Astrocyte (in vitro differentiated cells and primary cell): ENCODE data around the gene ZNF629. TPM values are rescaled to one million over a fixed set of nuclear protein-coding genes. Genes with fewer than 3 reads are reported as not detected.

Source experiments
- DNase-seq: peaks from one replicate; pipeline ENCODE4 v3.0.0-alpha.2; 2010; ENCODE audit warnings: low read depth
- FAIRE-seq: peaks from 2 replicates; lab custom pipeline; 2011; peaks lifted over from hg19 to GRCh38; lab: Jason Lieb, UNC
- H2AFZ ChIP-seq: 2 replicates; pipeline ENCODE4 v1.6.0; 2012; ENCODE audit warnings: low read depth, low read length, inconsistent platforms
- H3K27ac ChIP-seq: 2 replicates; pipeline ENCODE4 v1.5.1; 2011; ENCODE audit warnings: low read depth, low read length, inconsistent platforms
- H3K27me3 ChIP-seq: 2 replicates; pipeline ENCODE4 v1.6.0; 2011; ENCODE audit warnings: low read length, inconsistent platforms; ENCODE audit not compliant: insufficient read depth
- H3K36me3 ChIP-seq: 2 replicates; pipeline ENCODE4 v1.5.1; 2011; ENCODE audit warnings: low read length, inconsistent platforms; ENCODE audit not compliant: insufficient read depth
- H3K4me1 ChIP-seq: 2 replicates; pipeline ENCODE4 v1.5.1; 2011; ENCODE audit warnings: low read length, inconsistent platforms; ENCODE audit not compliant: insufficient read depth
- H3K4me2 ChIP-seq: 2 replicates; pipeline ENCODE4 v1.6.0; 2012; ENCODE audit warnings: low read length, inconsistent platforms
- H3K4me3 ChIP-seq: 2 replicates; pipeline ENCODE4 v1.5.1; 2011; ENCODE audit warnings: low read depth, mild to moderate bottlenecking, low read length, inconsistent platforms; ENCODE audit not compliant: insufficient read depth
- H3K79me2 ChIP-seq: 2 replicates; pipeline ENCODE4 v1.6.0; 2012; ENCODE audit warnings: mild to moderate bottlenecking, low read length, inconsistent platforms; ENCODE audit not compliant: insufficient read depth
- H3K9ac ChIP-seq: 2 replicates; pipeline ENCODE4 v1.6.0; 2012; ENCODE audit warnings: mild to moderate bottlenecking, low read length, inconsistent platforms
- H3K9me3 ChIP-seq: 2 replicates; pipeline ENCODE4 v1.5.1; 2012; ENCODE audit warnings: low read depth, mild to moderate bottlenecking, low read length, inconsistent platforms; ENCODE audit not compliant: insufficient read depth
- H4K20me1 ChIP-seq: 2 replicates; pipeline ENCODE4 v1.6.0; 2012; ENCODE audit warnings: low read length, inconsistent platforms; ENCODE audit not compliant: insufficient read depth
- H3K27ac Mint-ChIP-seq: one replicate; pipeline ENCODE4 v1.8.0; 2021; ENCODE audit warnings: mild to moderate bottlenecking, mixed read lengths; ENCODE audit not compliant: unreplicated experiment
- H3K27me3 Mint-ChIP-seq: one replicate; pipeline ENCODE4 v1.8.0; 2021; ENCODE audit warnings: low read depth, mixed read lengths; ENCODE audit not compliant: unreplicated experiment
- H3K36me3 Mint-ChIP-seq: one replicate; pipeline ENCODE4 v1.8.0; 2021; ENCODE audit warnings: low read depth, mixed read lengths; ENCODE audit not compliant: unreplicated experiment
- H3K4me1 Mint-ChIP-seq: one replicate; pipeline ENCODE4 v1.8.0; 2021; ENCODE audit warnings: low read depth, mixed read lengths; ENCODE audit not compliant: unreplicated experiment
- H3K4me3 Mint-ChIP-seq: one replicate; pipeline ENCODE4 v1.8.0; 2021; ENCODE audit warnings: mild to moderate bottlenecking, moderate library complexity, mixed read lengths; ENCODE audit not compliant: unreplicated experiment
- H3K9me3 Mint-ChIP-seq: one replicate; pipeline ENCODE4 v1.8.0; 2021; ENCODE audit warnings: mild to moderate bottlenecking, mixed read lengths; ENCODE audit not compliant: unreplicated experiment
- EZH2 ChIP-seq: IDR thresholded peaks from 2 replicates; pipeline ENCODE4 v1.6.1; 2012; ENCODE audit warnings: mild to moderate bottlenecking, low read length, inconsistent platforms; ENCODE audit not compliant: insufficient read depth
- total RNA-seq: library from RNA; stranded (reverse); gene quantifications from 2 replicates; pipeline ENCODE4 v1.2.1, GENCODE V29; 2021
- TF ChIP-seq, protein P1 (sequence below): IDR thresholded peaks from 2 replicates; pipeline ENCODE4 v1.5.1; 2011; ENCODE audit warnings: low read depth, mild to moderate bottlenecking, inconsistent platforms, low read length, moderate library complexity; ENCODE audit not compliant: insufficient read depth

Gene ZNF629
- total RNA-seq, 1 donor from 2014 or later = 17.6 TPM

DNA sequence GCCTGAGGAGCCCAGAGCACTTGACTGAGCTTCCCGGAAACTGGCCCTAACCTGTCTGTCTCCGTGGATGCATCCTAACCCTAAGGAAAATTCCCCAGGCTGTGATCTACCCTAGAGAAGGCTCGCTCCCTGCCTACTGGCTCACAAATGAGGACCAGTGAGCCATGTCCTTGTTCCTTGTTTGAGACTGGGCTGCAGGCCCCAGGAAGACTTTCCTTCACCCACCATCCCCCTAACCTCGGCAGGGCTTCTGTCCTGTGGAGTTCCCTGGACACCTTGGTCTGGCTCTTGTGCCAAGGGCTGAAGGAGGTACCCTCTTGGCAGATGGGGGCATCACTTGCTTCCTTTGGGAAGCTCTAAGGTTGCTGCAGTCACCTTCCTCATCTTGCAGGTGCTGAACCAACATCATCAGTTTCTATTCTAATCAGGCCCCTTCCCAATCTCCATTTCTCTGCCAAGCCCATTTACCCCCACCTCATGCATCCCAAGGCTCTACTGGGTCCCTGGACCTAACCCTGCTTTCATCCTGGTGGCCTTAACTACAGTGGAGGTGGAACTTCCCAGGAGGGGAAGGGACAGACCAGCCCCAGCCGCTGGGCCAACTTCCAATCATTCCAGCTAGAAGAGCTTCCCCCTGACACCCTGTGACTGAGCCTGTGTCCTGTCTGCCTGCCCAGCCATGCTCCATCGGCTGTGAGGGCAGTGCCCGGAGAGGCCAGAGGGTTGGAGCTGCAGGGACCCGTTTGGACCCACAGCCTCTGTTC is 12.5 kb downstream of the ZNF629 start:
- H3K27ac Mint-ChIP-seq = peak overlapping the region; percentile 95
- no peaks in the 10 kb centered on the region for H3K27me3 ChIP-seq
- H3K9me3 ChIP-seq = no peaks in the 10 kb centered on the region
- H3K4me1 ChIP-seq = peaks cover 15% of the 10 kb centered on the region
- peak overlapping the region; percentile 73 for H3K4me3 ChIP-seq
- H2AFZ ChIP-seq = no peak overlapping the region
- peak overlapping the region; percentile 89 for H3K9ac ChIP-seq
- peaks cover 21% of the 10 kb centered on the region for H4K20me1 ChIP-seq
- H3K4me3 Mint-ChIP-seq = peak overlapping the region; percentile 91
- no peak for FAIRE-seq
- peaks cover 22% of the 10 kb centered on the region for H3K36me3 ChIP-seq
- H3K79me2 ChIP-seq = peaks cover 5% of the 10 kb centered on the region
- no peaks in the 10 kb centered on the region for H3K27me3 Mint-ChIP-seq
- H3K4me2 ChIP-seq = peak overlapping the region; percentile 98
- H3K4me1 Mint-ChIP-seq = peaks cover 7% of the 10 kb centered on the region
- H3K9me3 Mint-ChIP-seq = no peaks in the 10 kb centered on the region
- peaks cover 18% of the 10 kb centered on the region for H3K36me3 Mint-ChIP-seq
- no peak overlapping the region for H3K27ac ChIP-seq
- TF ChIP-seq, protein P1, sequence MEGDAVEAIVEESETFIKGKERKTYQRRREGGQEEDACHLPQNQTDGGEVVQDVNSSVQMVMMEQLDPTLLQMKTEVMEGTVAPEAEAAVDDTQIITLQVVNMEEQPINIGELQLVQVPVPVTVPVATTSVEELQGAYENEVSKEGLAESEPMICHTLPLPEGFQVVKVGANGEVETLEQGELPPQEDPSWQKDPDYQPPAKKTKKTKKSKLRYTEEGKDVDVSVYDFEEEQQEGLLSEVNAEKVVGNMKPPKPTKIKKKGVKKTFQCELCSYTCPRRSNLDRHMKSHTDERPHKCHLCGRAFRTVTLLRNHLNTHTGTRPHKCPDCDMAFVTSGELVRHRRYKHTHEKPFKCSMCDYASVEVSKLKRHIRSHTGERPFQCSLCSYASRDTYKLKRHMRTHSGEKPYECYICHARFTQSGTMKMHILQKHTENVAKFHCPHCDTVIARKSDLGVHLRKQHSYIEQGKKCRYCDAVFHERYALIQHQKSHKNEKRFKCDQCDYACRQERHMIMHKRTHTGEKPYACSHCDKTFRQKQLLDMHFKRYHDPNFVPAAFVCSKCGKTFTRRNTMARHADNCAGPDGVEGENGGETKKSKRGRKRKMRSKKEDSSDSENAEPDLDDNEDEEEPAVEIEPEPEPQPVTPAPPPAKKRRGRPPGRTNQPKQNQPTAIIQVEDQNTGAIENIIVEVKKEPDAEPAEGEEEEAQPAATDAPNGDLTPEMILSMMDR = no peak
- TF ChIP-seq EZH2 = no peak
- DNase-seq = no peak

DNA sequence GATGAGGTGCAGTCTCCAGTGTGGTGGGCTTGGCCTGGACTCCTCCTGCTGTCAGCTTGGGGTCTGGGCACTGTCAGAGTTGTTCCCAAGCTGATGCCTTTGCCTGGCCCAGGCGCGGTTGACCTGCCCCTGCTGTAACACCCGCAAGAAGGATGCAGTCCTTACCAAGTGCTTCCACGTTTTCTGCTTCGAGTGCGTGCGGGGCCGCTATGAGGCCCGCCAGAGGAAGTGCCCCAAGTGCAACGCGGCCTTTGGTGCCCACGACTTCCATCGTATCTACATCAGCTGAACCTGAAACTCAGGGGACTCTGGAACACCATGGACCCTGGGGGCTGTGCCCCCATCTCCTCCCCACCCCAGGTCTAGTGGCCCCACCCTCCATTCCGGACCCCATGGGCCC is 13.2 kb downstream of the ZNF629 start:
- H3K27ac Mint-ChIP-seq = peak overlapping the region; percentile 34
- no peak for FAIRE-seq
- Histone ChIP-seq H4K20me1 (peaks cover 27% of the 10 kb centered on the region), H3K36me3 (peaks cover 26% of the 10 kb centered on the region), H3K9ac (no peak overlapping the region), H3K79me2 (peaks cover 8% of the 10 kb centered on the region), H3K27ac (no peak overlapping the region), H2AFZ (no peak overlapping the region), H3K4me2 (no peak overlapping the region), H3K4me1 (peaks cover 15% of the 10 kb centered on the region), H3K9me3 (no peaks in the 10 kb centered on the region), H3K27me3 (no peaks in the 10 kb centered on the region), H3K4me3 (no peak overlapping the region)
- peaks cover 7% of the 10 kb centered on the region for H3K4me1 Mint-ChIP-seq
- H3K4me3 Mint-ChIP-seq = no peak overlapping the region
- H3K9me3 Mint-ChIP-seq = no peaks in the 10 kb centered on the region
- DNase-seq = no peak
- no peaks in the 10 kb centered on the region for H3K27me3 Mint-ChIP-seq
- H3K36me3 Mint-ChIP-seq = peaks cover 21% of the 10 kb centered on the region
- TF ChIP-seq, protein P1 = no peak
- TF ChIP-seq EZH2 = no peak

DNA sequence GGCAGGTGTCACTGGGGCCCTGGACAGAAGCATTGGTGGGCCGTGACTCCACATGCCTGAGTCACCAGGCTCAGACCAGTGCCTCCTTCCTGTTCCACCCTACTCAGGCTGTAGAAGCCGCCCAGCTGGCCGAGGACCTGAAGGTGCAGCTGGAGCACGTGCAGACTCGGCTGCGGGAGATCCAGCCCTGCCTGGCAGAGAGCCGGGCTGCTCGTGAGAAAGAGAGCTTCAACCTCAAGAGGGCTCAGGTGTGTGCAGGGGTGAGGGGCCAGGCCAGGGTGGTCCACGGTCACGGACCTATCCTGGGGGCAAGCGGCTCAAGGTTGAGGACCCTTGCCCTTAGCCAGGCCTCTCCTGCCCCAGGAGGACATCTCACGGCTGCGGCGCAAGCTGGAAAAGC is 15.3 kb downstream of the ZNF629 start:
- Histone ChIP-seq H3K36me3 (peaks cover 44% of the 10 kb centered on the region), H2AFZ (no peak overlapping the region), H3K4me3 (no peak overlapping the region), H3K4me2 (no peak overlapping the region), H3K27me3 (no peaks in the 10 kb centered on the region), H3K27ac (no peak overlapping the region), H3K4me1 (peaks cover 13% of the 10 kb centered on the region), H3K79me2 (peaks cover 9% of the 10 kb centered on the region), H3K9me3 (no peaks in the 10 kb centered on the region), H4K20me1 (peaks cover 40% of the 10 kb centered on the region), H3K9ac (no peak overlapping the region)
- DNase-seq = no peak
- Mint-ChIP-seq H3K4me3 (no peak overlapping the region), H3K27me3 (no peaks in the 10 kb centered on the region), H3K4me1 (peaks cover 3% of the 10 kb centered on the region), H3K9me3 (no peaks in the 10 kb centered on the region), H3K27ac (no peak overlapping the region), H3K36me3 (peaks cover 27% of the 10 kb centered on the region)
- FAIRE-seq = no peak
- TF ChIP-seq, protein P1 = no peak
- no peak for TF ChIP-seq EZH2
